H1 (cell line): ENCODE results near the gene GALNTL6.

ENCODE experiments used
- ASH2L ChIP-seq: fragments of 200-600, 300-600 bp; sonication (generic); IDR thresholded peaks from one replicate; pipeline ENCODE4 v1.7.1; 2017; ENCODE audit warnings: low read length
- BACH1 ChIP-seq: IDR thresholded peaks from 2 replicates; pipeline ENCODE4 v1.6.1; 2012; ENCODE audit warnings: low read length, improper control_type of control experiment
- CTCF ChIP-seq, 3 experiments: IDR thresholded peaks; 1 replicate in 2 of 3; 2 replicates in 1 of 3; pipeline versions ENCODE4 v1.5.1 to v1.6.1; 2011; ENCODE audit warnings: low read length in 3 of 3, mild to moderate bottlenecking in 3 of 3, inconsistent platforms in 2 of 3, low read depth in 1 of 3, moderate library complexity in 1 of 3; ENCODE audit not compliant: insufficient read depth in 1 of 3; ENCODE audit errors: control extremely low read depth in 1 of 3
- EP300 ChIP-seq, 2 experiments: IDR thresholded peaks; 1 replicate in 1 of 2; 2 replicates in 1 of 2; pipeline ENCODE4 v1.6.1; 2011 to 2012; ENCODE audit warnings: low read depth in 2 of 2, low read length in 2 of 2, mild to moderate bottlenecking in 2 of 2, borderline replicate concordance in 1 of 2, inconsistent platforms in 1 of 2, moderate library complexity in 1 of 2
- EZH2 ChIP-seq: fragments of 200-600 bp; sonication (generic); IDR thresholded peaks from 2 replicates; pipeline ENCODE4 v1.7.1; 2012; ENCODE audit warnings: low read depth, mild to moderate bottlenecking, moderate library complexity, low read length, inconsistent platforms; ENCODE audit not compliant: severe bottlenecking
- HDAC2 ChIP-seq, 2 experiments: fragments of 300-600 bp in 1 of 2; sonication (generic) in 1 of 2; IDR thresholded peaks; 2 replicates each; pipeline ENCODE4 v1.6.1; 2011 to 2012; ENCODE audit warnings: low read depth in 2 of 2, low read length in 2 of 2, mild to moderate bottlenecking in 2 of 2, moderate library complexity in 2 of 2, borderline replicate concordance in 1 of 2, inconsistent platforms in 1 of 2
- HDAC6 ChIP-seq: IDR thresholded peaks from one replicate; pipeline ENCODE4 v1.7.1; 2012; ENCODE audit warnings: low read depth, mild to moderate bottlenecking, inconsistent platforms, low read length, moderate library complexity
- POLR2A ChIP-seq, 2 experiments: IDR thresholded peaks; 1 replicate in 1 of 2; 2 replicates in 1 of 2; pipeline ENCODE4 v1.6.1; 2011; ENCODE audit warnings: low read depth in 2 of 2, low read length in 2 of 2, mild to moderate bottlenecking in 2 of 2; ENCODE audit errors: control extremely low read depth in 1 of 2
- POLR2AphosphoS5 ChIP-seq: IDR thresholded peaks from 2 replicates; pipeline ENCODE4 v1.6.1; 2011; ENCODE audit warnings: low read depth, low read length
- SP1 ChIP-seq: IDR thresholded peaks from 2 replicates; pipeline ENCODE4 v1.6.1; 2011; ENCODE audit warnings: low read depth, low read length
- TAF1 ChIP-seq: IDR thresholded peaks from 2 replicates; pipeline ENCODE4 v1.6.1; 2011; ENCODE audit warnings: mild to moderate bottlenecking, low read depth, low read length
- TEAD4 ChIP-seq: IDR thresholded peaks from 2 replicates; pipeline ENCODE4 v1.6.1; 2012; ENCODE audit warnings: low read depth, low read length, inconsistent platforms, mixed read lengths
- TF ChIP-seq, protein P1 (sequence below): IDR thresholded peaks from 2 replicates; pipeline ENCODE4 v1.6.1; 2012; ENCODE audit warnings: low read length, inconsistent platforms

- TF ChIP-seq TEAD4, result no peak
- TF ChIP-seq ASH2L, result no peak
- no peak for TF ChIP-seq HDAC2 (IDR thresholded peaks at IDR 0.05; ENCODE audit: borderline replicate concordance in 1 of 2, low read depth in 2 of 2, low read length in 2 of 2)
- no peak for TF ChIP-seq EP300 (IDR thresholded peaks at IDR 0.05; ENCODE audit: borderline replicate concordance in 1 of 2, low read depth in 2 of 2, low read length in 2 of 2)
- TF ChIP-seq CTCF (IDR thresholded peaks at IDR 0.05; ENCODE audit: control extremely low read depth in 1 of 3, insufficient read depth in 1 of 3, low read depth in 1 of 3, low read length in 3 of 3), result no peak
- TF ChIP-seq, protein P1, sequence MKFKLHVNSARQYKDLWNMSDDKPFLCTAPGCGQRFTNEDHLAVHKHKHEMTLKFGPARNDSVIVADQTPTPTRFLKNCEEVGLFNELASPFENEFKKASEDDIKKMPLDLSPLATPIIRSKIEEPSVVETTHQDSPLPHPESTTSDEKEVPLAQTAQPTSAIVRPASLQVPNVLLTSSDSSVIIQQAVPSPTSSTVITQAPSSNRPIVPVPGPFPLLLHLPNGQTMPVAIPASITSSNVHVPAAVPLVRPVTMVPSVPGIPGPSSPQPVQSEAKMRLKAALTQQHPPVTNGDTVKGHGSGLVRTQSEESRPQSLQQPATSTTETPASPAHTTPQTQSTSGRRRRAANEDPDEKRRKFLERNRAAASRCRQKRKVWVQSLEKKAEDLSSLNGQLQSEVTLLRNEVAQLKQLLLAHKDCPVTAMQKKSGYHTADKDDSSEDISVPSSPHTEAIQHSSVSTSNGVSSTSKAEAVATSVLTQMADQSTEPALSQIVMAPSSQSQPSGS, result no peak
- TF ChIP-seq POLR2A (IDR thresholded peaks at IDR 0.05; ENCODE audit: control extremely low read depth in 1 of 2, low read depth in 2 of 2, low read length in 2 of 2), result no peak
- no peak for TF ChIP-seq EZH2
- TF ChIP-seq HDAC6, result no peak
- TF ChIP-seq SP1, result no peak
- TF ChIP-seq POLR2AphosphoS5, result no peak
- no peak for TF ChIP-seq TAF1
- TF ChIP-seq BACH1, result no peak
Observed at GRCh38 chr4:172992648-172993378, 1179.6 kb downstream of the GALNTL6 start.
